Fibroblast of pulmonary artery (primary cell): ENCODE results near the gene RSAD2.
A peak's percentile ranks its signal among the peaks of the same experiment; 100 is the strongest.

Experiments used
- DNase-seq: peaks from one replicate; pipeline ENCODE4 v3.0.0-alpha.2; 2010; ENCODE audit warnings: low read depth
- H3K4me3 ChIP-seq: replicated peaks from 2 replicates; pipeline ENCODE4 v1.5.1; 2011; ENCODE audit warnings: low read depth, mild to moderate bottlenecking, control low read depth, low read length, moderate library complexity
- TF ChIP-seq, protein P1 (sequence below): IDR thresholded peaks from 2 replicates; pipeline ENCODE4 v1.5.1; 2011; ENCODE audit warnings: mild to moderate bottlenecking, control low read depth, low read length, inconsistent platforms; ENCODE audit errors: missing control alignments

RSAD2 gene

DNA sequence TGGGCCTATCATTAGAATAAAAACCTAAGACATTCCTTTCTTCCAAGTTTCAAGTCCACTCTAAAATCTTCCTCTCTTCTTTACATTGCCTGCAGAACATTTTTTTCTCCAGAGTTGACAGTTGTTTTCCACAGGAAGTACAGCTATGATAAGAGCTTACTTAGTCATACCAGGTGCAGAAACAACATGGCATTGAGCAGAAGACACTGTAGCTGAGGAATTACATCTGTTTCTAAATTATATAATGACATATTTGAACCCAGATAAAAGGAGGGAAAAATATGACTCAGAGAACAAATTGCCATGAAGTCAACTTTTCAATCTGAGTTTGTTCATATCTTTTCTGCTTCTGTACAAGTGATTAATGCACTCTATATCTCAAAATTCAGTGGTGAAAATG lies 42.1 kb upstream of the RSAD2 start:
- DNase-seq = peak; percentile 45
- TF ChIP-seq, protein P1, sequence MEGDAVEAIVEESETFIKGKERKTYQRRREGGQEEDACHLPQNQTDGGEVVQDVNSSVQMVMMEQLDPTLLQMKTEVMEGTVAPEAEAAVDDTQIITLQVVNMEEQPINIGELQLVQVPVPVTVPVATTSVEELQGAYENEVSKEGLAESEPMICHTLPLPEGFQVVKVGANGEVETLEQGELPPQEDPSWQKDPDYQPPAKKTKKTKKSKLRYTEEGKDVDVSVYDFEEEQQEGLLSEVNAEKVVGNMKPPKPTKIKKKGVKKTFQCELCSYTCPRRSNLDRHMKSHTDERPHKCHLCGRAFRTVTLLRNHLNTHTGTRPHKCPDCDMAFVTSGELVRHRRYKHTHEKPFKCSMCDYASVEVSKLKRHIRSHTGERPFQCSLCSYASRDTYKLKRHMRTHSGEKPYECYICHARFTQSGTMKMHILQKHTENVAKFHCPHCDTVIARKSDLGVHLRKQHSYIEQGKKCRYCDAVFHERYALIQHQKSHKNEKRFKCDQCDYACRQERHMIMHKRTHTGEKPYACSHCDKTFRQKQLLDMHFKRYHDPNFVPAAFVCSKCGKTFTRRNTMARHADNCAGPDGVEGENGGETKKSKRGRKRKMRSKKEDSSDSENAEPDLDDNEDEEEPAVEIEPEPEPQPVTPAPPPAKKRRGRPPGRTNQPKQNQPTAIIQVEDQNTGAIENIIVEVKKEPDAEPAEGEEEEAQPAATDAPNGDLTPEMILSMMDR = no peak
- no peak overlapping the region for H3K4me3 ChIP-seq

DNA sequence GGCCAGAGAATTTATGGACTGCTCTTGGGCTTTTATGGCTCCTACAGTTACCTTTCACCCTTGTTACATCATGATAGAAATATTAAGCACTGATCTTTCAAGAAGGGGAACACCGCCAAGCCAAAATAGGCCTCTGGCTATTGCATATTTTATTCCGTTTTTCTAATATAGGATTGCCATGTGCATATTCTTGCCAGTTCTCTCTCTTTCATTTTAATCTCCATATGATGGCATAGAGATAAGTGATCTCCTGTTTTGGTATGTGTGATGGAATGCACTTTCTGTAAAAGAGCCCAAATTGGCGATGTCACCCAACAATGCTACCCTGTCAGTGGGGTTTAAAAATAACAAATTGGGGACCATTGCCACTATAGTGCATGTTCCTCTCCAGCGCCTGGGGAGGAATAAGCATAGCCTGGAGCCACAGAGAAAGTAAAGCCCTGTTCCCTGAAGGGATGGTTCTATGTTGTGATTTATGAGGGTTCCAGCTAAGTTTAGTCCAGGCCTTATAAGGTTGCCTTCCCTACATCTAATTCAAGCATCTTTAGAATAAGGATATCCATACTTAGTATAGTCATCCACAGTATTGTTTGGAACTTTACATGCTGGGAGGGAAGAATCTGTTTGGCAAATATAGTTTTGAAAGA lies 38.8 kb upstream of the RSAD2 start:
- no peak for DNase-seq
- TF ChIP-seq, protein P1 = no peak
- no peak overlapping the region for H3K4me3 ChIP-seq

DNA sequence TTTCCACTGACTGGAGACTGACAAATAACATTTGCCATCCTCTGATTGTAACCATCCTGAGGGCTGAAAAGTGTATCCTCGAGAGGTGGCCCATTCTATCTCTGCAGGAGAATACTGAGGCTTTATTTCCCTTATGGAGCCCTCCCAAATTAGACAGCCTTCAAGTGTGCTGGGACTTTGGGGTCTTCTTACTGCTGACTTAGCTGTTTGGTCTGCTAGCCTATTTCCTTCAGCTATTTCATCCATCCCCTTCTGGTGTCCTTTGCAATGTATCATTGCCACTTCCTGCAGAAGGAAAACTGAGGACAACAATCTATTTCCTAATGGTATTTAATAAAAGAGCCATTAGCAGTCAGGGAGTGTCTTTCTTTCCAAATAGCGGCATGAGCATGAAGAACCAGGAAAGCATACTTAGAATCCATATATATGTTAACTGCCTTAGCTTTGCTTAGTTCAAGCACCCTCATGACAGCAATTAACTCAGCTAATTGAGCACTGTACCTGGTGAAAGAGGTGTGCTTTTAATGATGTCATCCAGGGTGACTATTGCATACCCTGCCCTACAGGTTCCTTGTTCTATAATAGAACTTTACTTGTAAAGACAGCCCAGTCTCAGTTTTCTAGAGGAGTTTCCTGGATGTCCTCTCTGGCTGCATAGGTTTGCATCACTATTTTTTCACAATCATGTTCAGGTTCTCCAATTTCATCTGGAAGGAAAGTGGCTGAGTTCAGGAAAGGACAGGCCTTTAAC lies 35.9 kb upstream of the RSAD2 start:
- no peak for DNase-seq
- TF ChIP-seq, protein P1 = no peak
- no peak overlapping the region for H3K4me3 ChIP-seq

DNA sequence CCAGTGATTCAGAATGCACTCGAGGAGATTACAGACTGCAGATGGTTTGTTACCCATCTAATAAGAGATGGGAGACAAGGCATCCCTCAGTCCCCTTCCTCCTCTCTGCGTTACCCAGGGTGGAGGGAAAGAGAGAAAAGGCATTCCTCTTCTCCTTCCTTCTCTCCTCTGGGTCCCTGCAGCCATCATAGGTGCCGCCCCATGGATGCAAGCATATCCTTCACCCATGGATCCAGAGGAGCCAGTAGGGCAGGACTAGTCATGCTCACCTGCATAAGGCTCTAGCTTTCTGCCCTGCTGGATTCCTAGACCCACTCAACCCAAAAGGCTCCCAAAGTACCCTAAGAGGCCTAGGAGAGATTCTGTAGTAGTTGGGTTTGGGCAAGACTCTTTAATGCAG lies 32.3 kb upstream of the RSAD2 start:
- DNase-seq = peak; percentile 31
- no peak overlapping the region for H3K4me3 ChIP-seq
- TF ChIP-seq, protein P1 = no peak

DNA sequence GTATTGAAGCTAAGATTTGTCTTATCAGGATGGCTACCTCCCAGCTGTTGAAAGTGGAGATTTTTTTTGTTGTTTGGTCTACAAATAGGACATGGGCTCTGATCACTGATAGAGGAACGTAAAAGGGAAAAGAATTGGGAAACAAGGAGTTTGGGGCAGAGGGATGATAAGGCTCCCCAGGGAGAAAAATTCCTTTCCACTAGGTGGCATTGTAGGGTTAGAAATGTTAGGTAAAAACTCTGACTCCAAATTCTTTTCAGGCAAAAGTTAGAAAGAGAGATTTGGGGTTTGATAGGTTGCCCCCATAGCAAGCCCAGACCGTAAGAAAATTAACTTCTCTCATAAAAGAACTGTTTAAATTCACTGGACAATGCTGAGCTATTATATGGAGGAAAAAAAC lies 31.7 kb upstream of the RSAD2 start:
- TF ChIP-seq, protein P1 = no peak
- no peak for DNase-seq
- H3K4me3 ChIP-seq = no peak overlapping the region

DNA sequence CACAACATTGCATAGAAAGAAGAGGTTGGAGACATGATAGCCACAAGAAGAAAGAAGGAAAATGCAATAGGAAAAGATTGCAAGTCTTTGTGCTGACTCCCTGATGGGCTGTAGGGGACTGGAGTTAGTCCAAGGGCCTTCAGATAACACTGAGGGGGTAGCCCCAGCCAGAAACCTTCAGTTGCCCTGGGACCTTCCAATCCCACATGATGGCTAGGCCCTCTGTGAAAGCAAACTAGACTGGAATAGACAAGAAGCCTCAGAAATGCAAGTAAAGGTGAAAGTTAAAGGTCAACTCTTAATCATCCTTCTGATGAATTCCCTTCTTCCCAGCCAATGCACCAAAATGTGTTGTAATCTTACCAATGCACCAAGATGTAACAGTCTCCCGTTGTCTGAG lies 31.0 kb upstream of the RSAD2 start:
- TF ChIP-seq, protein P1 = no peak
- H3K4me3 ChIP-seq = no peak overlapping the region
- no peak for DNase-seq
